ENCODE measurements around the gene GSC2. TPM values are rescaled to one million over a fixed set of nuclear protein-coding genes. Genes with fewer than 3 reads are reported as not detected.
A peak's percentile ranks its signal among the peaks of the same experiment; 100 is the strongest.

The GSC2 gene
- total RNA-seq, 2 donors from 2014 or later = 11.9 TPM; not detected in 1

- Histone ChIP-seq H3K36me3 (no peaks in the 10 kb centered on the region), H3K27ac (peak overlapping the region; percentile 19 to 38), H3K9me3 (no peaks in the 10 kb centered on the region), H3K27me3 (replicated peaks; ENCODE audit: insufficient read depth) (no peaks in the 10 kb centered on the region), H3K4me1 (replicated peaks) (peaks cover 5% of the 10 kb centered on the region), H3K4me3 (no peak overlapping the region)
- TF ChIP-seq CTCF (IDR thresholded peaks at IDR 0.05) (no peak), POLR2AphosphoS5 (IDR thresholded peaks at IDR 0.05) (no peak), POLR2A (IDR thresholded peaks at IDR 0.05) (no peak)
- 72% methylated on average over 4 of the region's 4 CpGs for WGBS
- no peak for DNase-seq (ENCODE audit: low spot score)
- intact Hi-C loops (cut with DNase I) = no loop called here
These were observed 40.0 kb downstream of the GSC2 start for GRCh38 chr22:19110064-19110458.

GRCh38 chr22:19109198-19110063, 40.7 kb downstream of the GSC2 start:
- Histone ChIP-seq H3K4me3 (no peak overlapping the region), H3K27me3 (replicated peaks; ENCODE audit: insufficient read depth) (no peaks in the 10 kb centered on the region), H3K27ac (peak overlapping the region; percentile 19 to 38), H3K36me3 (no peaks in the 10 kb centered on the region), H3K9me3 (no peaks in the 10 kb centered on the region), H3K4me1 (replicated peaks) (peaks cover 10% of the 10 kb centered on the region)
- WGBS = 52% methylated on average over 7 of the region's 7 CpGs
- DNase-seq (ENCODE audit: low spot score) = peak; percentile 72
- intact Hi-C loops (cut with DNase I) = no loop called here
- no peak for TF ChIP-seq CTCF (IDR thresholded peaks at IDR 0.05)
- peak; percentile 94 for TF ChIP-seq POLR2AphosphoS5 (IDR thresholded peaks at IDR 0.05)

GRCh38 chr22:19108807-19109197, 41.3 kb downstream of the GSC2 start:
- no peak for DNase-seq (ENCODE audit: low spot score)
- Histone ChIP-seq H3K27ac (peak overlapping the region; percentile 8 to 38), H3K9me3 (no peaks in the 10 kb centered on the region), H3K4me1 (replicated peaks) (peaks cover 11% of the 10 kb centered on the region), H3K36me3 (no peaks in the 10 kb centered on the region), H3K4me3 (no peak overlapping the region), H3K27me3 (replicated peaks; ENCODE audit: insufficient read depth) (no peaks in the 10 kb centered on the region)
- 86% methylated on average over 3 of the region's 3 CpGs for WGBS
- no peak for TF ChIP-seq POLR2AphosphoS5 (IDR thresholded peaks at IDR 0.05)
- TF ChIP-seq CTCF (IDR thresholded peaks at IDR 0.05) = no peak
- TF ChIP-seq POLR2A (IDR thresholded peaks at IDR 0.05) = no peak
- intact Hi-C loops (cut with DNase I) = no loop called here

- H3K9me3 ChIP-seq = no peaks in the 10 kb centered on the region
- TF ChIP-seq POLR2A (IDR thresholded peaks at IDR 0.05) (no peak), POLR2AphosphoS5 (IDR thresholded peaks at IDR 0.05) (no peak), CTCF (IDR thresholded peaks at IDR 0.05) (no peak)
- DNase-seq (ENCODE audit: low spot score) = no peak
- peaks cover 11% of the 10 kb centered on the region for H3K4me1 ChIP-seq (replicated peaks)
- WGBS = 61% methylated on average over 8 of the region's 8 CpGs
- intact Hi-C loops (cut with DNase I) = no loop called here
- no peaks in the 10 kb centered on the region for H3K36me3 ChIP-seq
- H3K27me3 ChIP-seq (replicated peaks; ENCODE audit: insufficient read depth) = no peaks in the 10 kb centered on the region
- no peak overlapping the region for H3K4me3 ChIP-seq
- H3K27ac ChIP-seq = no peak overlapping the region
These were observed 42.4 kb downstream of the GSC2 start for GRCh38 chr22:19107730-19108074.

Measured in prostate gland (tissue), 2 donors.